ENCODE measurements around the gene ZNF740.
A peak's percentile ranks its signal among the peaks of the same experiment; 100 is the strongest.

The ZNF740 gene

GRCh38 chr12:53214687-53215455 is 34.3 kb downstream of the ZNF740 start:
- DNase-seq: no peak

GRCh38 chr12:53215497-53215896 is 35.0 kb downstream of the ZNF740 start:
- DNase-seq: no peak

- no peak for DNase-seq
These were observed 36.8 kb downstream of the ZNF740 start for GRCh38 chr12:53217051-53217930.

- DNase-seq: no peak
These were observed 37.4 kb downstream of the ZNF740 start for GRCh38 chr12:53217931-53218307.

- peak; percentile 75 for DNase-seq
These were observed 38.2 kb downstream of the ZNF740 start for GRCh38 chr12:53218551-53219291.

GRCh38 chr12:53219292-53219955 is 38.9 kb downstream of the ZNF740 start:
- no peak for DNase-seq

GRCh38 chr12:53219956-53220693 is 39.6 kb downstream of the ZNF740 start:
- DNase-seq: peak; percentile 87

- DNase-seq: peak; percentile 96
These were observed 40.2 kb downstream of the ZNF740 start for GRCh38 chr12:53220694-53221202.

GRCh38 chr12:53221203-53222080 is 40.9 kb downstream of the ZNF740 start:
- peak; percentile 89 for DNase-seq

GRCh38 chr12:53222170-53222721 is 41.7 kb downstream of the ZNF740 start:
- DNase-seq: no peak

- no peak for DNase-seq
These were observed 42.3 kb downstream of the ZNF740 start for GRCh38 chr12:53222806-53223261.

GRCh38 chr12:53223389-53224060 is 43.0 kb downstream of the ZNF740 start:
- DNase-seq: peak; percentile 84

GRCh38 chr12:53224061-53224896 is 43.8 kb downstream of the ZNF740 start:
- DNase-seq: no peak

- peak; percentile 85 for DNase-seq
These were observed 44.5 kb downstream of the ZNF740 start for GRCh38 chr12:53224897-53225634.

- DNase-seq: no peak
These were observed 45.3 kb downstream of the ZNF740 start for GRCh38 chr12:53225635-53226424.

GRCh38 chr12:53226815-53227214 is 46.3 kb downstream of the ZNF740 start:
- no peak for DNase-seq

GRCh38 chr12:53227341-53227740 is 46.8 kb downstream of the ZNF740 start:
- DNase-seq: no peak
